ENCODE measurements around the gene TXLNG.

The TXLNG gene

DNA sequence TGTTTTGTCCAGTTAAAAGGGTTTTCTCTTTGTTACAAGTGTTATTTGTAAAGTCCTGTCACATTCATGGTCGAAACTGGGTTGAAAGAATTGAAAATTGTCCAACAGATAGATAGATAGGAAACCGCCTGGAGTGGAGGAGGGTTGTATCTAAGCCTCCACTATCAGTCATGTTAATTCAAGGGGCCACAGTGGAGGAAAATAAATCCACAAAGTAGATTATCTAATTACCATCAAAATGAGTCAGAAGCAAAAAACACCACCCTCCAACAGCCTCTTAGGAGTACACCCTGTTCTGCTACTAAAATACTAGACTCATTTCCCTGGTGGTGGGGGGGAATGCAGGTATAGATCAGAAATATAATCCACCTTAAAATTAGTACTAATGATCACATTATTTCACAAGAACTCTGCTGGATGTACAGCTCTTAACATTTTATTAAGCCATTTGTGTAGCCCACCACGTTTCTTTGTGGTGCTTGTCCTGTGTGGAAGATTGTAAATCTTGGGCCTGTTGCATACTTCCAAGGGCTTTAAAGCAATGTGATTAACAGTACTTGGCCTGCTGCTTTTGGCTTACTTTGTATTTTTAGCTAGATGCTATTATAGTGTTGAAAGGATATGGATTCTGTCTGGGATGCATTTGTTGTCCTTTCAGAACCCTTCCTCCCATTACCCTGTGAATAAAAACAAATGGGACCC is 57.1 kb downstream of the TXLNG start:
- TF ChIP-seq, protein P1, sequence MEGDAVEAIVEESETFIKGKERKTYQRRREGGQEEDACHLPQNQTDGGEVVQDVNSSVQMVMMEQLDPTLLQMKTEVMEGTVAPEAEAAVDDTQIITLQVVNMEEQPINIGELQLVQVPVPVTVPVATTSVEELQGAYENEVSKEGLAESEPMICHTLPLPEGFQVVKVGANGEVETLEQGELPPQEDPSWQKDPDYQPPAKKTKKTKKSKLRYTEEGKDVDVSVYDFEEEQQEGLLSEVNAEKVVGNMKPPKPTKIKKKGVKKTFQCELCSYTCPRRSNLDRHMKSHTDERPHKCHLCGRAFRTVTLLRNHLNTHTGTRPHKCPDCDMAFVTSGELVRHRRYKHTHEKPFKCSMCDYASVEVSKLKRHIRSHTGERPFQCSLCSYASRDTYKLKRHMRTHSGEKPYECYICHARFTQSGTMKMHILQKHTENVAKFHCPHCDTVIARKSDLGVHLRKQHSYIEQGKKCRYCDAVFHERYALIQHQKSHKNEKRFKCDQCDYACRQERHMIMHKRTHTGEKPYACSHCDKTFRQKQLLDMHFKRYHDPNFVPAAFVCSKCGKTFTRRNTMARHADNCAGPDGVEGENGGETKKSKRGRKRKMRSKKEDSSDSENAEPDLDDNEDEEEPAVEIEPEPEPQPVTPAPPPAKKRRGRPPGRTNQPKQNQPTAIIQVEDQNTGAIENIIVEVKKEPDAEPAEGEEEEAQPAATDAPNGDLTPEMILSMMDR (IDR thresholded peaks at IDR 0.05; ENCODE audit: low read depth, low read length): no peak
- no peak for TF ChIP-seq EZH2phosphoT487 (IDR thresholded peaks at IDR 0.05; ENCODE audit: low read depth)
- H3K36me3 ChIP-seq (replicated peaks; ENCODE audit: low read depth, low read length): peaks cover 52% of the 10 kb centered on the region

DNA sequence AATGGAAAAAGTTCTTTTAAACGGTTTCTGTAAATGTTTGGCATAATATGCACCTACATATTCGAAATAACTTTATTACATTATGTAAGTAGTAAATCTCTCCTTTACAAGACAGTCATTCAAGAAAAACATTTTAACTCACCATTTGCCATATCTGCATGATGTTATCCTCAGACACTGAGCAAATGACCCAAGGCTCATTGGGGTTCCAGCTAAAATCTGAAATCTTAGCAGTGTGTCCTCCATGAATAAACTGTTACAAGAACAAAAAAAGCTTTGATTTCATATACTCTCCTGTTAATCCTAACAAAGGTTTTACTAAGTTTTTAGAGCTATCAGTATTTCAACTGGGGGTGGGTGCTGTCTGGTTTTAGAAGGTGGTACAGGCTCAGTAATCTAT is 59.4 kb downstream of the TXLNG start:
- no peaks in the 10 kb centered on the region for H3K4me1 ChIP-seq (ENCODE audit: low read length)
- H3K27me3 ChIP-seq (ENCODE audit: low read depth, low read length): no peaks in the 10 kb centered on the region
- H3K4me2 ChIP-seq (ENCODE audit: low read length): no peak overlapping the region
- TF ChIP-seq, protein P1 (IDR thresholded peaks at IDR 0.05; ENCODE audit: low read depth, low read length): no peak
- TF ChIP-seq EZH2phosphoT487 (IDR thresholded peaks at IDR 0.05; ENCODE audit: low read depth): no peak
- no peak overlapping the region for H3K9ac ChIP-seq (ENCODE audit: low read length)
- no peak overlapping the region for H2AFZ ChIP-seq (ENCODE audit: low read depth, low read length)
- peaks cover 6% of the 10 kb centered on the region; the same call in 1 of the 2 replicates for H3K79me2 ChIP-seq (ENCODE audit: low read length)
- no peaks in the 10 kb centered on the region for H3K9me3 ChIP-seq (ENCODE audit: insufficient read depth, low read length)
- peaks cover 53% of the 10 kb centered on the region for H3K36me3 ChIP-seq (replicated peaks; ENCODE audit: low read depth, low read length)
- H4K20me1 ChIP-seq (ENCODE audit: insufficient read depth, low read length): no peaks in the 10 kb centered on the region
- no peak overlapping the region for H3K27ac ChIP-seq (ENCODE audit: low read length)
- H3K4me3 ChIP-seq (ENCODE audit: low read length): no peak overlapping the region

More for the DNA sequence above, 57.1 kb downstream of the TXLNG start:
- Histone ChIP-seq H4K20me1 (ENCODE audit: insufficient read depth, low read length) (no peaks in the 10 kb centered on the region), H3K4me2 (ENCODE audit: low read length) (no peak overlapping the region), H3K27me3 (ENCODE audit: low read depth, low read length) (no peaks in the 10 kb centered on the region), H3K9ac (ENCODE audit: low read length) (no peak overlapping the region), H2AFZ (ENCODE audit: low read depth, low read length) (no peak overlapping the region), H3K27ac (ENCODE audit: low read length) (no peak overlapping the region), H3K79me2 (ENCODE audit: low read length) (peaks cover 3% of the 10 kb centered on the region; the same call in 1 of the 2 replicates), H3K4me3 (ENCODE audit: low read length) (no peak overlapping the region), H3K4me1 (ENCODE audit: low read length) (no peaks in the 10 kb centered on the region), H3K9me3 (ENCODE audit: insufficient read depth, low read length) (no peaks in the 10 kb centered on the region)

DNA sequence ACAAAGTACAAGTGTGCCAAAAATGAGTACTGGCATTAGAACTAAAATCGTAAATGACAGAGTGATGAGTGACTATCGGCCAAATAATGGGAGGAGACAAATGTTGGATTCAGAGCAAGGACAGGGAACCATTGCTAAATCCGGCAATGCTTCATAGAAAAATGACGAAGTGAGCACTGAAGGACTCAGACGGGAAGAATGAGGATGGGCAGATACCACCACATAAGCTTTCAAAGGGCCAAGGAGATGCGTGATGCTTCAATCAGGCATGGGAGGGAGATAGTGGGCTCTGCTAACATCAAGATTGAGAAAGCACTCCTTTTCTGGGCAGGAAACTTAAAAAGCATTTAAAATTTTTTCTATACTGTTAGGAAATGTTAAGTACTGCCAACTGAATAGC is 62.3 kb downstream of the TXLNG start:
- no peaks in the 10 kb centered on the region for H3K4me1 ChIP-seq (ENCODE audit: low read length)
- H3K36me3 ChIP-seq (replicated peaks; ENCODE audit: low read depth, low read length): peaks cover 55% of the 10 kb centered on the region
- H3K4me2 ChIP-seq (ENCODE audit: low read length): no peak overlapping the region
- no peaks in the 10 kb centered on the region for H3K27me3 ChIP-seq (ENCODE audit: low read depth, low read length)
- TF ChIP-seq, protein P1 (IDR thresholded peaks at IDR 0.05; ENCODE audit: low read depth, low read length): no peak
- TF ChIP-seq EZH2phosphoT487 (IDR thresholded peaks at IDR 0.05; ENCODE audit: low read depth): no peak
- no peaks in the 10 kb centered on the region for H4K20me1 ChIP-seq (ENCODE audit: insufficient read depth, low read length)
- H3K9me3 ChIP-seq (ENCODE audit: insufficient read depth, low read length): no peaks in the 10 kb centered on the region
- H3K27ac ChIP-seq (ENCODE audit: low read length): no peak overlapping the region
- no peak overlapping the region for H3K4me3 ChIP-seq (ENCODE audit: low read length)
- no peak overlapping the region for H2AFZ ChIP-seq (ENCODE audit: low read depth, low read length)
- H3K79me2 ChIP-seq (ENCODE audit: low read length): peaks cover 23% of the 10 kb centered on the region
- no peak overlapping the region for H3K9ac ChIP-seq (ENCODE audit: low read length)

DNA sequence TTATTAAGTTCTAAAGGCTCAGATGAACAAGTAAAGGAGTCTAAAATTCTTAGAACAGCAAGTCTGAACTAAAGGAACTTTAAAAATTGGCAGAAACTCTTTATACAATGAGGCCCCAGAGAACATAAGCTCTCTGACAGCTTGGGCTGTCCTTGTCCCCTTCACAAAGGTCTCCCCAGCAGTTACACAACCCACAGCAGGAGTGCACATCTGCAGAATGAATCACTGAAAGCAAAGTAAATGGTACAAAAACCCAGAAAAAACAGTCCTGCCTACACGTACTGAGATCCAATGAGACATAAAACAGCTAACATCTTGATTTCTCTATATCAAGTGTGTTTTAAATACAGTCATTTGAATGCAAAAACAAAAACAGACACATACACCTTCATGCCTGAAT is 65.2 kb downstream of the TXLNG start:
- TF ChIP-seq, protein P1 (IDR thresholded peaks at IDR 0.05; ENCODE audit: low read depth, low read length): no peak
- no peak for TF ChIP-seq EZH2phosphoT487 (IDR thresholded peaks at IDR 0.05; ENCODE audit: low read depth)
- H2AFZ ChIP-seq (ENCODE audit: low read depth, low read length): no peak overlapping the region
- H3K27me3 ChIP-seq (ENCODE audit: low read depth, low read length): no peaks in the 10 kb centered on the region
- H3K36me3 ChIP-seq (replicated peaks; ENCODE audit: low read depth, low read length): peaks cover 52% of the 10 kb centered on the region
- peaks cover 51% of the 10 kb centered on the region for H3K79me2 ChIP-seq (ENCODE audit: low read length)
- H3K27ac ChIP-seq (ENCODE audit: low read length): no peak overlapping the region
- H3K4me3 ChIP-seq (ENCODE audit: low read length): no peak overlapping the region
- peaks cover 11% of the 10 kb centered on the region for H4K20me1 ChIP-seq (ENCODE audit: insufficient read depth, low read length)
- no peak overlapping the region for H3K4me2 ChIP-seq (ENCODE audit: low read length)
- peaks cover 6% of the 10 kb centered on the region for H3K4me1 ChIP-seq (ENCODE audit: low read length)
- no peak overlapping the region for H3K9ac ChIP-seq (ENCODE audit: low read length)
- no peaks in the 10 kb centered on the region for H3K9me3 ChIP-seq (ENCODE audit: insufficient read depth, low read length)
